Left lung (tissue), 10 donors: Measurements from ENCODE around the gene TNIK. TPM values are rescaled to one million over a fixed set of nuclear protein-coding genes. Genes with fewer than 3 reads are reported as not detected.

Experiments used
- ATAC-seq: fragments of 200-7000 bp; cut with Tn5 transposase; one replicate; pipeline ENCODE4 v1.9.1; 2020; ENCODE audit warnings: moderate library complexity
- DNase-seq, 4 donors: peaks; one replicate each; pipeline ENCODE4 v3.0.0-alpha.2; 2013 to 2020
- H3K27ac ChIP-seq, 2 donors: fragments of 200-600 bp; sonication (generic) in 1 of 2; one replicate each; pipeline versions ENCODE4 v1.5.0 to v1.8.0; 2020 to 2021
- H3K27me3 ChIP-seq, 2 donors: fragments of 200-600 bp; sonication (generic) in 1 of 2; one replicate each; pipeline versions ENCODE4 v1.5.0 to v1.8.0; 2020 to 2021
- H3K36me3 ChIP-seq, 2 donors: fragments of 200-600 bp; sonication (generic) in 1 of 2; one replicate each; pipeline versions ENCODE4 v1.5.0 to v1.8.0; 2020 to 2021
- H3K4me1 ChIP-seq, 2 donors: fragments of 200-600 bp; one replicate each; pipeline ENCODE4 v1.8.0; 2021
- H3K4me3 ChIP-seq, 2 donors: fragments of 200-600 bp; sonication (generic) in 1 of 2; one replicate each; pipeline versions ENCODE4 v1.5.0 to v1.8.0; 2020 to 2021; ENCODE audit warnings: mild to moderate bottlenecking in 1 of 2
- H3K9me3 ChIP-seq, 2 donors: fragments of 200-600 bp; sonication (generic) in 1 of 2; one replicate each; pipeline versions ENCODE4 v1.5.0 to v1.8.0; 2020 to 2021
- intact Hi-C, 2 donors: fragments of 100-400 bp; cut with DNase I; formaldehyde crosslinking; loops; one replicate each; pipeline versions ENCODE4 v1.11.2 to v1.14.2; 2022
- polyA plus RNA-seq, 6 donors: library from polyadenylated mRNA; unstranded; fragments of 120-200 nt; gene quantifications; one replicate each; pipeline ENCODE4 v1.2.1, GENCODE V29; 2013; ENCODE audit not compliant: insufficient read length in 6 of 6
- total RNA-seq, 2 donors: library from RNA; stranded (reverse); fragmentation: NEBNext Ultra II Directional; extraction: Animal tissue kit (Norgen Biotek cat#: 25700); gene quantifications; one replicate each; pipeline ENCODE4 v1.2.1, GENCODE V29; 2021
- TF ChIP-seq, protein P1 (sequence below), 2 donors: fragments of 200-600 bp; sonication (generic) in 1 of 2; IDR thresholded peaks; one replicate each; pipeline versions ENCODE4 v1.5.0 to v1.8.0; 2021; ENCODE audit warnings: antibody characterized with exemption in 2 of 2
- donor health status: DM: no; HTN: yes; CAD: no.
- donor health status: DM: no; HTN: no; CAD: no.

TNIK gene
- total and polyA plus RNA-seq, 8 donors, result 14.8 to 42.0 (median 17.4) TPM

DNA sequence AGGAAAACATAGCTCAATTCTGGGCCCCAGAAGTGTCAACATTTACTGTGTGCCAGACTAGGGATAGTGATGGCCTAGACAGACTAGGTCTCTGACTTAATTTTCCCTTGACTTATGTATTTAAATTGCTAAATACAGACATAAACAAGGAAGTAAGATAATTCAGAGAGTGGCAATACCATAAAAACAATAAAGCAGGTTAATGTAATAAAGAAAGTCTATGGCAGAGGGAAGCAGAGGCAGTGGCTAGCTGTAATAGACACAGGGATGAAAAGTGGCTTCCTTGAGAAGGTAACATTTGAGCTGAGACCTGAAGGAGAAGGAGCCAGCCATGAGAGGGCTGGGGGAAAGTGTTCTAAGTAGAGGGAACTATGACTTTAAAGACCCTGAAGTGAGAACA is 95.7 kb downstream of the TNIK start:
- no peaks in the 10 kb centered on the region for H3K4me1 ChIP-seq
- intact Hi-C loops, result no loop called here
- DNase-seq, result no peak
- TF ChIP-seq, protein P1, sequence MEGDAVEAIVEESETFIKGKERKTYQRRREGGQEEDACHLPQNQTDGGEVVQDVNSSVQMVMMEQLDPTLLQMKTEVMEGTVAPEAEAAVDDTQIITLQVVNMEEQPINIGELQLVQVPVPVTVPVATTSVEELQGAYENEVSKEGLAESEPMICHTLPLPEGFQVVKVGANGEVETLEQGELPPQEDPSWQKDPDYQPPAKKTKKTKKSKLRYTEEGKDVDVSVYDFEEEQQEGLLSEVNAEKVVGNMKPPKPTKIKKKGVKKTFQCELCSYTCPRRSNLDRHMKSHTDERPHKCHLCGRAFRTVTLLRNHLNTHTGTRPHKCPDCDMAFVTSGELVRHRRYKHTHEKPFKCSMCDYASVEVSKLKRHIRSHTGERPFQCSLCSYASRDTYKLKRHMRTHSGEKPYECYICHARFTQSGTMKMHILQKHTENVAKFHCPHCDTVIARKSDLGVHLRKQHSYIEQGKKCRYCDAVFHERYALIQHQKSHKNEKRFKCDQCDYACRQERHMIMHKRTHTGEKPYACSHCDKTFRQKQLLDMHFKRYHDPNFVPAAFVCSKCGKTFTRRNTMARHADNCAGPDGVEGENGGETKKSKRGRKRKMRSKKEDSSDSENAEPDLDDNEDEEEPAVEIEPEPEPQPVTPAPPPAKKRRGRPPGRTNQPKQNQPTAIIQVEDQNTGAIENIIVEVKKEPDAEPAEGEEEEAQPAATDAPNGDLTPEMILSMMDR (IDR thresholded peaks at IDR 0.05), result no peak
- no peaks in the 10 kb centered on the region for H3K27me3 ChIP-seq
- no peaks in the 10 kb centered on the region for H3K36me3 ChIP-seq
- no peak overlapping the region for H3K4me3 ChIP-seq
- ATAC-seq, result no peak
- no peaks in the 10 kb centered on the region for H3K9me3 ChIP-seq
- no peak overlapping the region for H3K27ac ChIP-seq

- TF ChIP-seq, protein P1 (IDR thresholded peaks at IDR 0.05), result no peak
- H3K27ac ChIP-seq, result no peak overlapping the region
- no peaks in the 10 kb centered on the region for H3K36me3 ChIP-seq
- H3K4me1 ChIP-seq, result peaks cover 0 to 8% of the 10 kb centered on the region in 2 donors
- ATAC-seq, result no peak
- DNase-seq, result no peak
- H3K9me3 ChIP-seq, result no peaks in the 10 kb centered on the region
- no peak overlapping the region for H3K4me3 ChIP-seq
- H3K27me3 ChIP-seq, result no peaks in the 10 kb centered on the region
- intact Hi-C loops, result no loop called here
Measured at GRCh38 chr3:171363202-171363601, 97.0 kb downstream of the TNIK start.

- H3K4me3 ChIP-seq, result no peak overlapping the region
- H3K27me3 ChIP-seq, result no peaks in the 10 kb centered on the region
- no peaks in the 10 kb centered on the region for H3K9me3 ChIP-seq
- H3K4me1 ChIP-seq, result peaks cover 0 to 8% of the 10 kb centered on the region in 2 donors
- TF ChIP-seq, protein P1 (IDR thresholded peaks at IDR 0.05), result no peak
- DNase-seq, result no peak
- H3K27ac ChIP-seq, result no peak overlapping the region
- H3K36me3 ChIP-seq, result no peaks in the 10 kb centered on the region
- intact Hi-C loops, result no loop called here
- ATAC-seq, result no peak
Measured at GRCh38 chr3:171362575-171362974, 97.6 kb downstream of the TNIK start.

DNA sequence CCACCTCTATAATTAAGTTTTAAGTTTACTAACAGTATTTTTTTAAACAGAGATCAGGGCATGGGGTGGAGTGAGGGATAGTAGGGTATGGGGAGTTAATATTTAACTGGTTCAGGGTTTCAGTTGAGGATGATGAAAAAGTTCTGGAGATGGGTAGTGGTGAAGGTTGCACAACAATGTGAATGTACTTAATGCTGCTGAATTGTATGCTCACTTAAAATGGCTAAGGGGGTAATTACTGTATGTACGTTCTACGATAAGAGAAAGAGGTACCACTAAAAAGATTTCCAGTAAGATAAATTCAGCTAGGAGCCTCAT is 101.4 kb downstream of the TNIK start:
- TF ChIP-seq, protein P1 (IDR thresholded peaks at IDR 0.05), result no peak
- no peaks in the 10 kb centered on the region for H3K27me3 ChIP-seq
- H3K9me3 ChIP-seq, result no peaks in the 10 kb centered on the region
- ATAC-seq (peak; percentile 20), DNase-seq (no peak)
- no peak overlapping the region for H3K4me3 ChIP-seq
- no peak overlapping the region for H3K27ac ChIP-seq
- intact Hi-C loops, result no loop called here
- H3K36me3 ChIP-seq, result no peaks in the 10 kb centered on the region
- H3K4me1 ChIP-seq, result peaks cover 8 to 11% of the 10 kb centered on the region in 2 donors

- intact Hi-C loops, result no loop called here
- Histone ChIP-seq H3K27me3 (no peaks in the 10 kb centered on the region), H3K4me1 (peaks cover 8 to 13% of the 10 kb centered on the region in 2 donors), H3K36me3 (no peaks in the 10 kb centered on the region), H3K27ac (no peak overlapping the region), H3K4me3 (no peak overlapping the region), H3K9me3 (no peaks in the 10 kb centered on the region)
- TF ChIP-seq, protein P1 (IDR thresholded peaks at IDR 0.05), result no peak
- DNase-seq, result no peak
- ATAC-seq, result no peak
Measured at GRCh38 chr3:171358181-171358880, 101.9 kb downstream of the TNIK start.
